K562 (cell line): ENCODE results near the gene PPP1R13B. TPM values are rescaled to one million over a fixed set of nuclear protein-coding genes. Genes with fewer than 3 reads are reported as not detected.

Experiments used
- ATAC-seq: fragments of 200-7000 bp; cut with Tn5 transposase; 3 replicates; pipeline ENCODE4 v1.9.1; 2020; ENCODE audit warnings: moderate library complexity
- BruUV-seq: library from RNA; stranded (reverse); fragments of 400-500 nt; replicated peaks from 2 replicates; lab custom pipeline; 2021; lab: Mats Ljungman, UMichigan
- CTCF ChIA-PET: fragments of 300-600 bp; formaldehyde crosslinking; extraction: SDS; loops from one replicate; lab custom pipeline; 2021; ENCODE audit warnings: low intra/inter-chr PET ratio; lab: Yijun Ruan, JAX
- POLR2A ChIA-PET: fragments of 300-600, 350-650 bp; sonication (Branson Sonifier 250); formaldehyde crosslinking; extraction: SDS; loops from one replicate; lab custom pipeline; 2021; ENCODE audit warnings: antibody characterized with exemption, inconsistent platforms; lab: Yijun Ruan, JAX
- DNase-seq, 4 experiments: peaks; one replicate each; pipeline versions ENCODE4 v3.0.0 to v3.0.0-alpha.2; 2011 to 2018; ENCODE audit warnings: low spot score in 3 of 4, mixed read lengths in 3 of 4; ENCODE audit errors: extremely low read depth in 1 of 4
- FAIRE-seq: peaks from 2 replicates; lab custom pipeline; 2011; peaks lifted over from hg19 to GRCh38; lab: Jason Lieb, UNC
- H2AFZ ChIP-seq: 2 replicates; pipeline ENCODE4 v1.6.0; 2011; ENCODE audit warnings: low read depth, low read length, control low read depth, inconsistent platforms
- H3K27ac ChIP-seq: fragments of 200-600 bp; 3 replicates; pipeline ENCODE4 v1.8.0; 2011; ENCODE audit warnings: low read depth, mild to moderate bottlenecking, control low read depth, inconsistent platforms, low read length, moderate library complexity, mixed read lengths; ENCODE audit errors: extremely low read depth
- H3K27me3 ChIP-seq, 2 experiments: fragments of 300-600 bp in 1 of 2; 2 replicates in 1 of 2; 3 replicates in 1 of 2; pipeline versions ENCODE4 v1.6.0 to v1.8.0; 2011; ENCODE audit warnings: inconsistent platforms in 2 of 2, low read length in 2 of 2, mild to moderate bottlenecking in 1 of 2, mixed read lengths in 1 of 2, moderate library complexity in 1 of 2; ENCODE audit not compliant: control insufficient read depth in 2 of 2, insufficient read depth in 2 of 2
- H3K36me3 ChIP-seq: fragments of 300-600 bp; 3 replicates; pipeline ENCODE4 v1.8.0; 2011; ENCODE audit warnings: mild to moderate bottlenecking, low read length, inconsistent platforms; ENCODE audit not compliant: control insufficient read depth, insufficient read depth
- H3K4me1 ChIP-seq, 2 experiments: fragments of 200-600 bp in 1 of 2; replicated peaks in 1 of 2; 2 replicates in 1 of 2; 3 replicates in 1 of 2; pipeline versions ENCODE4 v1.5.1 to v1.8.0; 2011; ENCODE audit warnings: inconsistent platforms in 2 of 2, low read length in 2 of 2, mild to moderate bottlenecking in 1 of 2, mixed read lengths in 1 of 2, moderate library complexity in 1 of 2; ENCODE audit not compliant: control insufficient read depth in 2 of 2, insufficient read depth in 2 of 2
- H3K4me2 ChIP-seq: 2 replicates; pipeline ENCODE4 v1.6.1; 2011; ENCODE audit warnings: low read length, control low read depth, inconsistent platforms, mixed read lengths; ENCODE audit not compliant: insufficient read depth
- H3K4me3 ChIP-seq: fragments of 200-600 bp; sonication (generic), shearing (Covaris generic); 2 replicates; pipeline ENCODE4 v1.5.1; 2016; ENCODE audit warnings: control low read depth, inconsistent platforms
- H3K79me2 ChIP-seq: fragments of 200-600 bp; 3 replicates; pipeline ENCODE4 v1.8.0; 2011; ENCODE audit warnings: low read length, inconsistent platforms; ENCODE audit not compliant: control insufficient read depth, insufficient read depth
- H3K9ac ChIP-seq, 2 experiments: 2 replicates each; pipeline versions ENCODE4 v1.6.0 to v1.6.1; 2011; ENCODE audit warnings: low read depth in 2 of 2, low read length in 2 of 2, control low read depth in 1 of 2, inconsistent platforms in 1 of 2, mild to moderate bottlenecking in 1 of 2, mixed read lengths in 1 of 2; ENCODE audit not compliant: insufficient read depth in 1 of 2
- H3K9me1 ChIP-seq: one replicate; pipeline ENCODE4 v1.6.0; 2011; ENCODE audit warnings: inconsistent platforms, mild to moderate bottlenecking, low read length, moderate library complexity; ENCODE audit not compliant: control insufficient read depth, insufficient read depth
- H3K9me3 ChIP-seq: replicated peaks from 2 replicates; pipeline ENCODE4 v1.5.1; 2011; ENCODE audit warnings: low read depth, low read length, inconsistent platforms; ENCODE audit not compliant: control insufficient read depth, insufficient read depth
- H4K20me1 ChIP-seq: replicated peaks from 2 replicates; pipeline ENCODE4 v1.6.1; 2011; ENCODE audit warnings: low read length, inconsistent platforms, mixed read lengths; ENCODE audit not compliant: control insufficient read depth, insufficient read depth
- BMI1 ChIP-seq: fragments of 150-350 bp; IDR thresholded peaks from 2 replicates; pipeline ENCODE4 v1.6.1; 2014; ENCODE audit warnings: low read length
- E2F1 ChIP-seq: sonication (generic); formaldehyde crosslinking; IDR thresholded peaks from 2 replicates; pipeline ENCODE4 v1.8.1; 2023; ENCODE audit warnings: mild to moderate bottlenecking, missing genetic modification reagents, moderate library complexity
- ESRRB ChIP-seq: fragments of 250-450 bp; sonication (Bioruptor Pico); IDR thresholded peaks from 2 replicates; pipeline ENCODE4 v1.5.0; 2020; ENCODE audit warnings: mild to moderate bottlenecking, moderate library complexity, borderline replicate concordance
- FOXO4 ChIP-seq: fragments of 450-650 bp; formaldehyde crosslinking; IDR thresholded peaks from 2 replicates; pipeline ENCODE4 v1.4.0; 2020; ENCODE audit warnings: mild to moderate bottlenecking, moderate library complexity
- GABPB2 ChIP-seq: fragments of 250-450 bp; sonication (Bioruptor Pico); conservative IDR thresholded peaks from 2 replicates; pipeline ENCODE4 v1.5.1; 2021; ENCODE audit warnings: mild to moderate bottlenecking
- HMG20A ChIP-seq: fragments of 450-650 bp; formaldehyde crosslinking; conservative IDR thresholded peaks from 2 replicates; pipeline ENCODE4 v1.4.0; 2020; ENCODE audit warnings: mild to moderate bottlenecking, mixed read lengths
- JUND ChIP-seq, 2 experiments: IDR thresholded peaks; 2 replicates in 1 of 2; 3 replicates in 1 of 2; pipeline ENCODE4 v1.6.1; 2011; ENCODE audit warnings: borderline replicate concordance in 2 of 2, low read depth in 2 of 2, low read length in 2 of 2, improper control_type of control experiment in 1 of 2, missing biosample characterization in 1 of 2, missing genetic modification characterization in 1 of 2, missing genetic modification reagents in 1 of 2
- MAFG ChIP-seq: fragments of 450-650 bp; conservative IDR thresholded peaks from 2 replicates; pipeline ENCODE4 v1.6.1; 2016; ENCODE audit warnings: missing genetic modification characterization, missing compliant biosample characterization
- MEF2D ChIP-seq: conservative IDR thresholded peaks from 2 replicates; pipeline ENCODE4 v1.6.1; 2016; ENCODE audit warnings: low read depth, missing genetic modification characterization, missing compliant biosample characterization
- MXD1 ChIP-seq: fragments of 250-450 bp; sonication (Bioruptor Pico); IDR thresholded peaks from 2 replicates; pipeline ENCODE4 v1.8.0; 2021; ENCODE audit warnings: borderline replicate concordance, mild to moderate bottlenecking, moderate library complexity; ENCODE audit not compliant: poor library complexity, severe bottlenecking
- OTX1 ChIP-seq: fragments of 450-650 bp; formaldehyde crosslinking; IDR thresholded peaks from 2 replicates; pipeline ENCODE4 v1.4.0; 2022; ENCODE audit warnings: mild to moderate bottlenecking
- SLC30A9 ChIP-seq: fragments of 250-450 bp; sonication (Bioruptor Pico); IDR thresholded peaks from 2 replicates; pipeline ENCODE4 v1.8.0; 2022; ENCODE audit warnings: mild to moderate bottlenecking, moderate library complexity
- SMARCA4 ChIP-seq: fragments of 450-650 bp; IDR thresholded peaks from 2 replicates; pipeline ENCODE4 v1.6.1; 2016
- SREBF1 ChIP-seq: fragments of 150-350 bp; IDR thresholded peaks from 2 replicates; pipeline ENCODE4 v1.6.1; 2014; ENCODE audit warnings: antibody characterized with exemption, low read depth, low read length, borderline replicate concordance
- TAF15 ChIP-seq: fragments of 200-400 bp; formaldehyde crosslinking; IDR thresholded peaks from 2 replicates; pipeline ENCODE4 v1.6.1; 2017; ENCODE audit warnings: mild to moderate bottlenecking, low read depth, low read length, moderate library complexity
- ZNF431 ChIP-seq: sonication (generic); formaldehyde crosslinking; IDR thresholded peaks from 2 replicates; pipeline ENCODE4 v1.8.0; 2022; ENCODE audit warnings: mild to moderate bottlenecking, missing genetic modification reagents
- WGBS: fragments of 100-300 bp; shearing (Covaris generic); methylation state at CpG from one replicate; pipeline ENCODE4 v1.1.6; 2016; ENCODE audit warnings: low coverage, mixed read lengths; ENCODE audit not compliant: insufficient coverage; ENCODE audit errors: missing lambda C conversion rate; 5-methylcytosine and 5-hydroxymethylcytosine counted together
- in situ Hi-C: fragments of 300-500 bp; cut with MboI; formaldehyde crosslinking; loops from 4 replicates; pipeline ENCODE4 v1.15.0; 2018; ENCODE audit warnings: inconsistent platforms, mixed read lengths
- intact Hi-C: fragments of 100-400 bp; cut with micrococcal nuclease; formaldehyde crosslinking; loops from 2 replicates; pipeline ENCODE4 v1.14.2; 2022
- polyA plus RNA-seq, 8 experiments: library from polyadenylated mRNA; depleted of rRNA in 4 of 8; stranded (reverse) in 5 of 8; unstranded in 3 of 8; fragments of >200 nt; fragmentation: Nextera tagmentation in 2 of 8; fragmentation: Illumina TruSeq in 1 of 8; extraction: Ambion mirVana in 2 of 8; extraction: Trizol in 1 of 8; gene quantifications; 2 replicates each; pipeline versions ENCODE4 v1.2.1 to v1.2.3, GENCODE V29; 2011 to 2014; ENCODE audit warnings: inconsistent platforms in 1 of 8, missing spikeins in 1 of 8
- total RNA-seq, 7 experiments: library from RNA; depleted of rRNA in 6 of 7; stranded (reverse); fragments of >200 nt in 6 of 7; fragmentation: Illumina TruSeq in 2 of 7; extraction: Trizol in 2 of 7; gene quantifications; 2 replicates each; pipeline versions ENCODE4 v1.2.1 to v1.2.3, GENCODE V29; 2011 to 2021; ENCODE audit warnings: low replicate concordance in 1 of 7

The PPP1R13B gene
- total and polyA plus RNA-seq, 9 of the 15 experiments (the other 6 are each of a cell fraction or from before 2014, with no cell fraction given) = 0.03 to 1.7 (median 0.15) TPM

- no peak for TF ChIP-seq SLC30A9 (CRISPR knock-in tag)
- TF ChIP-seq OTX1 (CRISPR knock-in tag) = no peak
- TF ChIP-seq ZNF431 (CRISPR knock-in tag) = no peak
- TF ChIP-seq, all 486 proteins: peak for 0
Observed at GRCh38 chr14:103686831-103687485, 160.4 kb downstream of the PPP1R13B start (continued).

GRCh38 chr14:103685276-103686211, 161.8 kb downstream of the PPP1R13B start:
- Histone ChIP-seq H3K9me3 (no peaks in the 10 kb centered on the region), H3K4me1 (no peaks in the 10 kb centered on the region), H3K27ac (no peak overlapping the region), H3K4me3 (no peak overlapping the region), H3K36me3 (peaks cover 71% of the 10 kb centered on the region; the same call in 1 of the 3 replicates), H3K4me2 (no peak overlapping the region), H4K20me1 (no peaks in the 10 kb centered on the region), H3K79me2 (no peaks in the 10 kb centered on the region), H3K9ac (no peak overlapping the region), H3K27me3 (no peaks in the 10 kb centered on the region), H2AFZ (no peak overlapping the region), H3K9me1 (no peaks in the 10 kb centered on the region)
- FAIRE-seq = no peak
- CTCF ChIA-PET = no interaction called here
- in situ Hi-C loops (no loop called here), intact Hi-C loops (loop anchor here (10.0 kb wide), 1 partner anchor 111 kb away; no protein-coding TSS in a partner anchor)
- no peak for ATAC-seq
- no peak for TF ChIP-seq ESRRB (CRISPR knock-in tag)
- TF ChIP-seq MAFG (tag) = no peak
- TF ChIP-seq SREBF1 = no peak
- TF ChIP-seq MXD1 = no peak
- TF ChIP-seq JUND (IDR thresholded peaks at IDR 0.05; ENCODE audit: borderline replicate concordance, low read depth, low read length) = no peak
- TF ChIP-seq JUND (tag; IDR thresholded peaks at IDR 0.05; ENCODE audit: borderline replicate concordance, low read depth, low read length) = no peak
- TF ChIP-seq SMARCA4 = no peak
- TF ChIP-seq GABPB2 (CRISPR knock-in tag) = no peak
- no peak for TF ChIP-seq E2F1 (CRISPR knock-in tag)
- TF ChIP-seq TAF15 = no peak
- TF ChIP-seq HMG20A (CRISPR knock-in tag) = no peak
- no peak for TF ChIP-seq MEF2D (tag)
- TF ChIP-seq FOXO4 = no peak
- TF ChIP-seq BMI1 = no peak
- no TSS peak for BruUV-seq
- DNase-seq = no peak
- WGBS = 94% methylated on average over 12 of the region's 23 CpGs
- POLR2A ChIA-PET = interaction anchor here (1.8 kb wide), 1 partner anchor 9 kb away, joined by 4 read pairs; no protein-coding TSS in a partner anchor
